MM.1S (cell line): Measurements from ENCODE around the gene GNG13.

Experiments used
- DNase-seq: peaks from one replicate; pipeline ENCODE4 v3.0.0-alpha.2; 2015
- H2AFZ ChIP-seq: fragments of 300-600 bp; sonication (generic); 2 replicates; pipeline ENCODE4 v1.6.0; 2016; ENCODE audit warnings: antibody characterized with exemption, low read length
- H3F3A ChIP-seq: fragments of 300-600 bp; sonication (generic); 2 replicates; pipeline ENCODE4 v1.6.1; 2016; ENCODE audit warnings: mild to moderate bottlenecking, antibody characterized with exemption, low read length, moderate library complexity, mixed read lengths; ENCODE audit not compliant: insufficient read depth
- H3K27ac ChIP-seq: fragments of 300-600 bp; sonication (generic); 2 replicates; pipeline ENCODE4 v1.5.1; 2016; ENCODE audit warnings: mild to moderate bottlenecking, low read length
- H3K27me3 ChIP-seq: fragments of 300-600 bp; sonication (generic); replicated peaks from 2 replicates; pipeline ENCODE4 v1.6.0; 2016; ENCODE audit warnings: low read length; ENCODE audit not compliant: insufficient read depth
- H3K36me3 ChIP-seq: fragments of 300-600 bp; sonication (generic); replicated peaks from 2 replicates; pipeline ENCODE4 v1.6.1; 2016; ENCODE audit warnings: mild to moderate bottlenecking, low read length, mixed read lengths; ENCODE audit not compliant: insufficient read depth
- H3K4me1 ChIP-seq: fragments of 300-600 bp; sonication (generic); 2 replicates; pipeline ENCODE4 v1.6.1; 2016; ENCODE audit warnings: low read length, mixed read lengths
- H3K4me2 ChIP-seq: fragments of 300-600 bp; sonication (generic); 2 replicates; pipeline ENCODE4 v1.6.0; 2016; ENCODE audit warnings: low read depth, low read length
- H3K4me3 ChIP-seq: fragments of 300-600 bp; sonication (generic); 2 replicates; pipeline ENCODE4 v1.5.1; 2016; ENCODE audit warnings: low read length, mixed read lengths
- H3K79me2 ChIP-seq: fragments of 300-600 bp; sonication (generic); 2 replicates; pipeline ENCODE4 v1.6.1; 2016; ENCODE audit warnings: mixed run types, low read length, mixed read lengths
- H3K9ac ChIP-seq: fragments of 300-600 bp; sonication (generic); 2 replicates; pipeline ENCODE4 v1.6.1; 2016; ENCODE audit warnings: low read length, mixed read lengths
- H3K9me2 ChIP-seq: fragments of 300-600 bp; sonication (generic); replicated peaks from 2 replicates; pipeline ENCODE4 v1.6.1; 2016; ENCODE audit warnings: mild to moderate bottlenecking, low read length, mixed read lengths; ENCODE audit not compliant: insufficient read depth
- H3K9me3 ChIP-seq: fragments of 300-600 bp; sonication (generic); replicated peaks from 2 replicates; pipeline ENCODE4 v1.6.1; 2016; ENCODE audit warnings: mild to moderate bottlenecking, low read length, mixed read lengths; ENCODE audit not compliant: insufficient read depth
- H4K20me1 ChIP-seq: fragments of 300-600 bp; sonication (generic); 2 replicates; pipeline ENCODE4 v1.6.1; 2016; ENCODE audit warnings: mild to moderate bottlenecking, low read length, moderate library complexity, mixed read lengths; ENCODE audit not compliant: insufficient read depth
- EZH2 ChIP-seq: fragments of 300-600 bp; sonication (generic); optimal IDR thresholded peaks from 2 replicates; pipeline ENCODE3; 2017; ENCODE audit warnings: low read depth, mild to moderate bottlenecking, antibody characterized with exemption, low read length, mixed read lengths
- EZH2phosphoT487 ChIP-seq: fragments of 300-600 bp; sonication (generic); IDR thresholded peaks from 2 replicates; pipeline ENCODE4 v1.6.1; 2018; ENCODE audit warnings: antibody characterized with exemption, low read length
- TF ChIP-seq, protein P1 (sequence below): fragments of 300-600 bp; sonication (generic); IDR thresholded peaks from 2 replicates; pipeline ENCODE4 v1.5.1; 2016; ENCODE audit warnings: antibody characterized with exemption, low read length, mixed read lengths

The GNG13 gene, protein sequence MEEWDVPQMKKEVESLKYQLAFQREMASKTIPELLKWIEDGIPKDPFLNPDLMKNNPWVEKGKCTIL

DNA sequence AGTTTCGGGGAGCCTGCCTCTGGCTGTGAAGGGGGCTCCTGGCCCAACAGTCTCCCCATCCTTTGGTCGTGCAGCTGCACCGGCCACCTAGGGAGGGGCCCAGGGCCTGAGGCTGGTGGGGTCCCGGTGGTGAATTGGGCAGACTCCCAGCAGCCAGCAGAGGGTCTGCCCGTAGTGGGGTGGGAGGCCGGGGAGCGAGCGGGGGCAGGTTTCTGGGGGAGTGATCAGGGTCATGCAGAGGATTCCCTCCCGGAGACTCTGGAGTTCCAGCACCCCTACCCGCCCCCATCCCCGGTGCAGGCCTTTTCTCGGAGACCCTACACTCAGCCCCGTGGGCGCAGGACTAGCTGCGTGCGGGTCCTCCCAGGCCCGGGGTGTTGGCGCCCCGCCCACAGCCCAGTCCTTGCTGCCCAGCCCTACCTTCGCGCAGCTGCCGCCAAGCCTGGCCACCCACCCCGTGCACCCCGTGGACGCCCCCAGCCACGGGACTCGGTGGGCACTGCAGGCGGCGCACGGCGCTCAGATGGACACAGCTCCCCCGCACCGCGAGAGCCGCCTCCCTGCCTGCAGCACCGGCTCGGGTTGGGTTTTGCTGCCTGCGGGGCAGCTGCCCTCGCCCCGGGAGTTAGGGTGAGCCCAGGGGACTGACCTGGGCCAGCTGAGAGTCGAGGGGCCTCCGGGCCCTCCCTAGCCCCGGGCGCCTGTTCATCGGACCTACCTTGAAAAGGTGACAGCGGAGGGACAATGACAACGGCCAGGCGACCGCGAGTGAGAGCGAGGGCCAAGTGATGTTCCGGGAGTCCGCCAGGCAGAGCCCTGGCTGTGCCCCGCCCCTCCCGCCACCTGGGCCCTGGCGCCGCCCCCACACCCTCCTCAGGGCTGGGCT, at the start of gene GNG13:
Gene GNG13, minus strand, starts transcription at position 787 of the 886 bp plus-strand sequence. CDS start 1,657 bp downstream, outside the sequence.
- Histone ChIP-seq H4K20me1 (no peaks in the 10 kb centered on the region), H3F3A (no peaks in the 10 kb centered on the region), H3K4me3 (no peak within 1 kb of the TSS), H3K9me2 (no peaks in the 10 kb centered on the region), H3K4me2 (no peak within 1 kb of the TSS), H3K9ac (no peak within 1 kb of the TSS), H3K27me3 (peaks cover 12% of the 10 kb centered on the region; the same call in 1 of the 2 replicates), H3K36me3 (no peaks in the 10 kb centered on the region), H2AFZ (no peak within 1 kb of the TSS), H3K9me3 (no peaks in the 10 kb centered on the region), H3K27ac (no peak within 1 kb of the TSS), H3K79me2 (no peaks in the 10 kb centered on the region), H3K4me1 (no peaks in the 10 kb centered on the region)
- no peak for DNase-seq
- TF ChIP-seq, protein P1, sequence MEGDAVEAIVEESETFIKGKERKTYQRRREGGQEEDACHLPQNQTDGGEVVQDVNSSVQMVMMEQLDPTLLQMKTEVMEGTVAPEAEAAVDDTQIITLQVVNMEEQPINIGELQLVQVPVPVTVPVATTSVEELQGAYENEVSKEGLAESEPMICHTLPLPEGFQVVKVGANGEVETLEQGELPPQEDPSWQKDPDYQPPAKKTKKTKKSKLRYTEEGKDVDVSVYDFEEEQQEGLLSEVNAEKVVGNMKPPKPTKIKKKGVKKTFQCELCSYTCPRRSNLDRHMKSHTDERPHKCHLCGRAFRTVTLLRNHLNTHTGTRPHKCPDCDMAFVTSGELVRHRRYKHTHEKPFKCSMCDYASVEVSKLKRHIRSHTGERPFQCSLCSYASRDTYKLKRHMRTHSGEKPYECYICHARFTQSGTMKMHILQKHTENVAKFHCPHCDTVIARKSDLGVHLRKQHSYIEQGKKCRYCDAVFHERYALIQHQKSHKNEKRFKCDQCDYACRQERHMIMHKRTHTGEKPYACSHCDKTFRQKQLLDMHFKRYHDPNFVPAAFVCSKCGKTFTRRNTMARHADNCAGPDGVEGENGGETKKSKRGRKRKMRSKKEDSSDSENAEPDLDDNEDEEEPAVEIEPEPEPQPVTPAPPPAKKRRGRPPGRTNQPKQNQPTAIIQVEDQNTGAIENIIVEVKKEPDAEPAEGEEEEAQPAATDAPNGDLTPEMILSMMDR: no peak
- no peak for TF ChIP-seq EZH2phosphoT487

DNA sequence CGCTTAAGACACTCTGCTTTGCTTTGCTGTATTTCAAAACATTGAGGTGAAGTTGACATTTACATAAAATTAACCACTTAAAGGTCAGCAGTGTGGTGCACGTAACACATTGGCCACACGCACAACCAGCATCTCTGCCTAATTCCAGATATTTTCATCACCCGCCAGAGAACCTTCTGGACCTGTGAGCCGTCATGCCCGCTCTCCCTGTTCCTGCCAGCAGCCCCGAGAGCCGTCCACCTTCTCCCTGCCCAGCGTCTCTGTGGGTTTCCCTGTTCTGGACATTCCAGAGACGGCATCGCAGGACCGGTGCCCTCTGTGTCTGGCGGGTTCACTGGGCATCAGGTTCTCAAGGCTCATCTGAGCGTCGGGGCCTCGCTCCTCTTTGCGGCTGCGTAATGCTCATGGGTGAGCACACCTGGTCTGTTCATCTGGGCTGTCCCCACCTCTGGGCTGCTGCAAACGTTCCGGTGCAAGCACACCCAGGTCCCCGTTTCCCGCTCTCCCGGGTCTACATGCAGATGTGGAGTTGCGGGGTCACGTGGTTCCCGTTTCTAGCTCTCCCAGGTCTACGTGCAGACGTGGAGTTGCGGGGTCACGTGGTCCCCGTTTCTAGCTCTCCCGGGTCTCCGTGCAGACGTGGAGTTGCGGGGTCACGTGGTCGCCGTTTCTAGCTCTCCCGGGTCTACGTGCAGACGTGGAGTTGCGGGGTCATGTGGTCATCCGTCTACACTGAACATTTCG, 48.1 kb upstream of the GNG13 start:
- H3K4me2 ChIP-seq: no peak overlapping the region
- H3K4me1 ChIP-seq: no peaks in the 10 kb centered on the region

DNA sequence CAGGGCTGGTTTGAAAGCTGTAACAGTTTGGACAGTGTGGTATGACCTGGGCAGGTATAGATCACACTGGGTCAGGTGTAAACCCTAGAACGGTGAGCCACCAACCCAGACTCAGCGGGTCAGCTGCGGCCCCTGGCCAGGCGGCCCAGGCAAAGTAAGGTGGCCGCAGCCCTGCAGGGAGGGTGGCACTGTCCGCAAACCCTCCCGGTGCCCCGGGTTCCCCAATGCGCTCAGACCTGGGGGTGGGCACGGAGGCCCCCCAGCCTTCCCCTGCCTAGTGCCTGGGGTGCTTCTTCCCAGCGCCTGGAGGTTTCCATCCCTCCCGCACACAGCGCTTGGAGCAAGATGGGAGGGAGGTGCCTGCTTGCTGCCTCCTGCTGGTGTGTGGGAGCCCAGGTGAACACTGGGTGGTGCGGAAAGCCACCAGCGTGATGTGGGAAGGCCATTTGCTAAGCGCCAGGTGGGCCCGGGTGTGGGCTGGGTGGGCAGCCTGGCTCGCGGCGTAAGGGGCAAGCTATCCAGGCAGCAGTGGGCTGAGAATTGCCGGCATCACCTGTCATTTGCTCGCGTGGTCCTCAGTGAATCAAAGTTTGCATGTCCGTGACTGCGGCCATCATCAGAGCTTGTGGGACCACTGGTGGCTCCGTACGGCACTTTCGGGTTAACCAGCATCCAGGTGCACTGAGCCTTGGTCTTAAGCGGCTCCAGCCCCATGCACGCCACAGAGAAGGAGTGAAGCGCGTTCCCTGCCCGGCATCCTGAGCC, 47.3 kb upstream of the GNG13 start:
- Histone ChIP-seq H3K4me3 (no peak overlapping the region), H3K4me2 (no peak overlapping the region), H3K36me3 (no peaks in the 10 kb centered on the region), H3K27ac (no peak overlapping the region), H3F3A (no peaks in the 10 kb centered on the region), H3K27me3 (peaks cover 83% of the 10 kb centered on the region), H3K79me2 (no peaks in the 10 kb centered on the region), H4K20me1 (no peaks in the 10 kb centered on the region), H3K4me1 (no peaks in the 10 kb centered on the region), H3K9ac (no peak overlapping the region), H2AFZ (no peak overlapping the region), H3K9me2 (no peaks in the 10 kb centered on the region), H3K9me3 (no peaks in the 10 kb centered on the region)
- no peak for TF ChIP-seq EZH2
- no peak for TF ChIP-seq EZH2phosphoT487
- TF ChIP-seq, protein P1: no peak
- DNase-seq: no peak

More for the DNA sequence above, 48.1 kb upstream of the GNG13 start:
- Histone ChIP-seq H3K9me3 (no peaks in the 10 kb centered on the region), H3K4me3 (no peak overlapping the region), H2AFZ (no peak overlapping the region), H3F3A (no peaks in the 10 kb centered on the region), H3K36me3 (no peaks in the 10 kb centered on the region), H3K27ac (no peak overlapping the region), H3K9me2 (no peaks in the 10 kb centered on the region), H3K27me3 (peaks cover 83% of the 10 kb centered on the region), H3K9ac (no peak overlapping the region), H4K20me1 (no peaks in the 10 kb centered on the region), H3K79me2 (no peaks in the 10 kb centered on the region)
- DNase-seq: no peak
- TF ChIP-seq EZH2phosphoT487 (no peak), EZH2 (no peak)
- TF ChIP-seq, protein P1: no peak
